ENCODE results near the gene BRD9.
"Not testable (repeated sequence)": the region's sequence is repeated elsewhere in the genome, so short reads cannot be mapped to it uniquely, and the experiment has no call there.

Gene BRD9

GRCh38 chr5:856531-857425 lies 35.8 kb downstream of the BRD9 start:
- DNase-seq, result no peak

- DNase-seq, result no peak
Observed at GRCh38 chr5:855771-856530, 36.6 kb downstream of the BRD9 start.

GRCh38 chr5:854966-855743 lies 37.4 kb downstream of the BRD9 start:
- no peak for DNase-seq

- DNase-seq, result no peak
Observed at GRCh38 chr5:854217-854616, 38.4 kb downstream of the BRD9 start.

GRCh38 chr5:853416-854090 lies 39.0 kb downstream of the BRD9 start:
- not testable (repeated sequence) for DNase-seq

- DNase-seq, result no peak
Observed at GRCh38 chr5:852431-853401, 39.9 kb downstream of the BRD9 start.

- no peak for DNase-seq
Observed at GRCh38 chr5:852018-852417, 40.6 kb downstream of the BRD9 start.

- no peak for DNase-seq
Observed at GRCh38 chr5:851553-851952, 41.0 kb downstream of the BRD9 start.

GRCh38 chr5:851076-851475 lies 41.5 kb downstream of the BRD9 start:
- DNase-seq, result no peak

GRCh38 chr5:850511-851006 lies 42.0 kb downstream of the BRD9 start, which contains the start of gene ZDHHC11:
Gene ZDHHC11 (minus strand): TSS chr5:850986. CDS start chr5:850602, 384 bp downstream.
- DNase-seq, result no peak

- no peak for DNase-seq
Observed at GRCh38 chr5:849651-850301, 42.8 kb downstream of the BRD9 start.

GRCh38 chr5:848671-849111 lies 43.9 kb downstream of the BRD9 start:
- DNase-seq, result no peak

- not testable (repeated sequence) for DNase-seq
Observed at GRCh38 chr5:847736-848135, 44.9 kb downstream of the BRD9 start.

- not testable (repeated sequence) for DNase-seq
Observed at GRCh38 chr5:847212-847611, 45.4 kb downstream of the BRD9 start.

- not testable (repeated sequence) for DNase-seq
Observed at GRCh38 chr5:846602-847091, 46.0 kb downstream of the BRD9 start.

GRCh38 chr5:845676-846601 lies 46.7 kb downstream of the BRD9 start:
- DNase-seq, result not testable (repeated sequence)

GRCh38 chr5:845031-845675 lies 47.4 kb downstream of the BRD9 start:
- not testable (repeated sequence) for DNase-seq

GRCh38 chr5:844426-844825 lies 48.2 kb downstream of the BRD9 start:
- DNase-seq, result not testable (repeated sequence)
